AG09319 (cell line): Measurements from ENCODE around the gene GLI3.

Source experiments
- DNase-seq: peaks from one replicate; pipeline ENCODE4 v3.0.0-alpha.2; 2010; ENCODE audit warnings: low read depth; ENCODE audit errors: extremely low read depth
- TF ChIP-seq, protein P1 (sequence below): IDR thresholded peaks from 2 replicates; pipeline ENCODE4 v1.5.1; 2011; ENCODE audit warnings: low read depth, mild to moderate bottlenecking, inconsistent platforms, low read length, moderate library complexity

GLI3 gene

DNA sequence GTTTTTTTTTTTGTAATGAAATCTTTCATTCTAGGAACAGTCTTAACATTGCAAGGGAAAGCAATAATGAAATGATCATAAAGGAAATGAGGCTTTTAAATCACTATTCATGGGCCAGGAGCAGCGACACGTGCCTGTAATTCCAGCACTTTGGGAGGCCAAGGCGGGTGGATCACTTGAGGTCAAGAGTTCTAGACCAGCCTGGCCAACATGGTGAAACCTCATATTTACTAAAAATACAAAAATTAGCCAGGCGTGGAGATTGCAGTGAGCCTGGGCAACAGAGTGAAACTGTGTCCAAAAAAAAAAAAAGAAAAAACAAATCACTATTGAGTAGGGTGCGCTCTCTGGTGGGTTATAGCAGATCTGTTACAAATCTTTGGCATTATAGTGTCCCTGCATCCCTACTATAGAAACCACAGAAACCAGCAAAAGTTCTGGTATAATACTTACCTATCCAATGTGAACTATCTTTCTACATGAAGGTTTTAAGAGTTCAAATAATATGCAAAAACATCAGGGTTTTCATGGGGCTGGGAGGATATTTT is 72.1 kb downstream of the GLI3 start:
- DNase-seq, result no peak
- TF ChIP-seq, protein P1, sequence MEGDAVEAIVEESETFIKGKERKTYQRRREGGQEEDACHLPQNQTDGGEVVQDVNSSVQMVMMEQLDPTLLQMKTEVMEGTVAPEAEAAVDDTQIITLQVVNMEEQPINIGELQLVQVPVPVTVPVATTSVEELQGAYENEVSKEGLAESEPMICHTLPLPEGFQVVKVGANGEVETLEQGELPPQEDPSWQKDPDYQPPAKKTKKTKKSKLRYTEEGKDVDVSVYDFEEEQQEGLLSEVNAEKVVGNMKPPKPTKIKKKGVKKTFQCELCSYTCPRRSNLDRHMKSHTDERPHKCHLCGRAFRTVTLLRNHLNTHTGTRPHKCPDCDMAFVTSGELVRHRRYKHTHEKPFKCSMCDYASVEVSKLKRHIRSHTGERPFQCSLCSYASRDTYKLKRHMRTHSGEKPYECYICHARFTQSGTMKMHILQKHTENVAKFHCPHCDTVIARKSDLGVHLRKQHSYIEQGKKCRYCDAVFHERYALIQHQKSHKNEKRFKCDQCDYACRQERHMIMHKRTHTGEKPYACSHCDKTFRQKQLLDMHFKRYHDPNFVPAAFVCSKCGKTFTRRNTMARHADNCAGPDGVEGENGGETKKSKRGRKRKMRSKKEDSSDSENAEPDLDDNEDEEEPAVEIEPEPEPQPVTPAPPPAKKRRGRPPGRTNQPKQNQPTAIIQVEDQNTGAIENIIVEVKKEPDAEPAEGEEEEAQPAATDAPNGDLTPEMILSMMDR, result no peak

DNA sequence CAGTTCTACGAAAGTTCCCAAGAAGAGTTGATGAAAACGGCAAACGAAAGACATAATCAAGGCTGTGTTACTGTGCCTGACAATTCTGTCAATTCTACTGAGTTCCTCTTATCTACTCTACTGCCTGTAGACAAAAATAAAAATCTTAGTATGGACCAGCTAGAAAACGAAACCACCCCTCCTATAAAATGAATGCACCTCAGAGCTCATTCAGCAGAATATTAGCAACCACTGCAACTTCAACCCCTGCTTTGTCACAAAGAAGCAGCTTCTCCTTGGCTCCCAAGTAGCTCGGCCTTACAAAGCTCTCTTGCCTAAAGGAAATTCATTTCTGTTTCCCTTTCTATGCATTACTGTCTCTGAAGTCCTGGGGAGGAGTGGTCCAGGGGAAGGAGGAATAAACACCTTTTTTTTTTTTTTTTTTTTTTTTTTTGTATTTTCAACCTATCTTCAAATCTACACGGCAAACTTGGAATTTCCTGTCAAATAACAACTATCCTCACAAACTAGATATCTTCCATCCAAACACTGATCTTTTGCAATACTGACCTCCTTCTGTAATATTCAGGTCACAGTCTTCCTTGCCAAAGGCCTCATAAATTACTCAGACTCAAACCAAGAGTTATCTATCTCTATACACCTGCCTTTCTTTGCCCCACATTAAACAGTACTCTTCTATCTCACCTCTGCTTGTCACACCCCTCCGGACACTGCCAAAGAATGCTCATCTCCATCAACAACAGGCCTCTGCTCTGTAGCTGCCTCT is 74.3 kb downstream of the GLI3 start:
- DNase-seq, result no peak
- TF ChIP-seq, protein P1, result no peak

DNA sequence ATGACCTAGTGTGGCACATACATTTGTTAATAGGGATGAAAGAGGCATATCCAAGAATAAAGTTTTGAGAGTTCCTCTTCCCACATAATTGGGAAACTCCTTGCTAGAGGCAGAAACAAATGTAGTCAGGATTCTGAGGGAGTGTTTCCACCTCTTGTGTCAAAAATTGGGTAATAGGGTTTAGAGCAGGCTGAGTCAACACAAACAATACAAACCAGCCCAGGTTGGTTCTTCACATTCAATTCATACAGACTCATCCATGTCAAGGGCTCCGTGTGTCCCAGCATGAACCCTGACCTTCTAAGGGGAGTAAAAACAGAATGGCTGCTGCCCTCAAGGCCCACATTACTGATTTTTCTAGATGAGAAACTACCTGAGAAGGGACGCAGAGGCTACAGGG is 75.3 kb downstream of the GLI3 start:
- DNase-seq, result no peak
- TF ChIP-seq, protein P1, result no peak

DNA sequence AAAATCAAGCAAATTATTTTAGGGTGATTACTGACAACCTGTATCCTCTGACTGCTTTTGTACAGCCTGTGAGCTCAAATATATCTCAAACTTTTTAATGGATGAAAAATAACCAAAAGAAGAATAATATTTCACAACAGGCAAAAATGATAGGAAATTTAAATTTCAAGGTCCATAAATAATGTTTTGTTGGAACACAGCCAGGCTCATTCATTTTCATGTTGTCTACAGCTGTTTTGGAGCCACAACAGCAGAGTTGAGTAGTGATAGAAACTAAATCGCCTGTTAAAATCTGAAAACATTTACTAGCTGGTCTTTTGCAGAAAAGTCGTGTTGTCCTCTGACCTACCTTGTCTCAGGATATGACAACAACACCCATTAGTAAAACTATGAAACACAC is 75.9 kb downstream of the GLI3 start:
- TF ChIP-seq, protein P1, result no peak
- DNase-seq, result no peak

DNA sequence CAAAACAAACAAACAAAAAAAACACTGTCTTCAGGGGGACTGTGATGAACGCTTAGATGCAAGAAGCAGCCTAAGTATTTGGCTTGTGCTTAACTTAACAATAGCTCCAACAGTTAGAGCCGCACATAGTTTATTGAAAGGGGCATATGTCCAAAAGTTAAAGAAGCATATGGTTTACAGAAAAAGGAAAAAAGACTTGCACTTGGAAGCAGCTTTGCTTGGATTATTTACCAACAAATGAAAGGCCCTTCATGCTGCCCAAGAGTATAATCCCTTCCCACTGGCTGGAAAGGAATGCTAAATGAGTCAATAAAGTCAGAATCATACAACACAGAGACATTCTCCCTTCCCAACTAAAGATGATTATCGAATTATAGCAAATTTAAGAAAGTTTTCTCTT is 77.9 kb downstream of the GLI3 start:
- DNase-seq, result no peak
- TF ChIP-seq, protein P1, result no peak

DNA sequence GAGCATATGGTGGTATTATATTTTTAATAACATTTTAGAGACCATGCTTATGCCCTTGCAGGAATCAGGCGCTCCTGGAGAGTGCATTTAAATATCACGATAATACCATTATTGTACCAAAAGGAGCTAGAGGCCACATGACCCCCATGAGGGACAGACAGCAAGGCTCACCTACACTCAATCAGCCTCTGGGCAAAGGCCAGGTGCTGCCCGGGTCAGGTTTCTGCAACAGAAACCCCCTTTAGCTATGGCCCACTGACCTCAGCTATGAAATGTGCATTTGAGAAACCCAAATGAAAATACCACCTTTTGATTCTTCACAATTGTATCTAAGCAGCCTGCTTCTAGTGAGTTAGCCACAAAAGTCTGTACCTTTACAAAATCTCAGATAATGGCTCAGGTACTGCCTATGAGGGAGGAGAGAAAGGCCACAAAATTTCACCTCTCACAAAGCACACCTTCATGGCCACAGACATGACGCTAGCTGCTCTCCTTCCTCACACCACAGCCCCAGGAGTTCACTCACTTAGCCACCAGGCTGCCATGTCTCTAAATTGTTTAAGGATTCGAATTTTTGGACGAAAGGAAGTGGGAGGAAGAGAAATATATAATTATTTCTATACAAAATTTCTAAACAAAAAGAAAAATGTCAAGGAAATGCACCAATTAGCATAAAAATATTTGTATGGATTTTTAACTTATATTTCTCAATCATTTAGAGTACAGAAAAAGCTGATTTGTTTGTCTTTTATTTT is 79.9 kb downstream of the GLI3 start:
- TF ChIP-seq, protein P1, result no peak
- DNase-seq, result no peak

DNA sequence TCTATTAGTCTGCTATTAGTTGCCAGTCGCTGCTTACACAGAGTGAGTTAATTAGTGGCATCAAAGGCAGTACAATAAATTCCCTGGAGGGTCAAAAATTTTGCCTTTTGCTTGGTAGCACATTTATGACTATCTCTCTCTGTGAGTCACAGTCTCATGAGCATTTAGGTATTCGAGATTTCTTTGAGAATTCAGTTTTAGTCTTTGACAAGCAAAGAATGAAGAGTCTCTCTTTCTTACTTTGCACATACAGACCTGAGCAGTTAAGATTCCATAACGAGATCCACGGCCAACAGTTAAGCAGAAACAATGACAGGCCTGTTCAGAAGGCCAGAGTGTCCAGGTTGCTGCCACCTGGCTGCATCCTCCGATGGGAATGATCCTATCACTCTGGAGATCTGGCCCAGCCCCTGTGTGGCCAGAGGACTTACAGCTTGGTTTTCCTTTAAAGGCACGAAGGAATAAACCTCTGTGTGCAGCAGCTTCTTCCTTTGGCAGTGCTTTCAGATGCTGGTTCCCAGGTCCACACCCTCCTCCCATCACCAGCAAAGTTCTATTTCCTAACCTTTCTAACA is 80.6 kb downstream of the GLI3 start:
- no peak for DNase-seq
- TF ChIP-seq, protein P1, result no peak
